Ovary (tissue), 3 donors: Measurements from ENCODE around the gene MT2A.

ENCODE experiments used
- POLR2A ChIP-seq: fragments of 450-650 bp; IDR thresholded peaks from one replicate; pipeline ENCODE4 v1.6.1; 2017; ENCODE audit warnings: antibody characterized with exemption, mild to moderate bottlenecking, moderate library complexity
- TF ChIP-seq, protein P1 (sequence below), 3 donors: fragments of 450-650 bp in 2 of 3; fragments of 200-600 bp in 1 of 3; IDR thresholded peaks; one replicate each; pipeline versions ENCODE4 v1.5.1 to v1.8.0; 2016 to 2022; ENCODE audit warnings: antibody characterized with exemption in 3 of 3, mild to moderate bottlenecking in 1 of 3
- donor health status: DM: no; HTN: no; CAD: no.

- TF ChIP-seq POLR2A, result no peak
- TF ChIP-seq, protein P1, sequence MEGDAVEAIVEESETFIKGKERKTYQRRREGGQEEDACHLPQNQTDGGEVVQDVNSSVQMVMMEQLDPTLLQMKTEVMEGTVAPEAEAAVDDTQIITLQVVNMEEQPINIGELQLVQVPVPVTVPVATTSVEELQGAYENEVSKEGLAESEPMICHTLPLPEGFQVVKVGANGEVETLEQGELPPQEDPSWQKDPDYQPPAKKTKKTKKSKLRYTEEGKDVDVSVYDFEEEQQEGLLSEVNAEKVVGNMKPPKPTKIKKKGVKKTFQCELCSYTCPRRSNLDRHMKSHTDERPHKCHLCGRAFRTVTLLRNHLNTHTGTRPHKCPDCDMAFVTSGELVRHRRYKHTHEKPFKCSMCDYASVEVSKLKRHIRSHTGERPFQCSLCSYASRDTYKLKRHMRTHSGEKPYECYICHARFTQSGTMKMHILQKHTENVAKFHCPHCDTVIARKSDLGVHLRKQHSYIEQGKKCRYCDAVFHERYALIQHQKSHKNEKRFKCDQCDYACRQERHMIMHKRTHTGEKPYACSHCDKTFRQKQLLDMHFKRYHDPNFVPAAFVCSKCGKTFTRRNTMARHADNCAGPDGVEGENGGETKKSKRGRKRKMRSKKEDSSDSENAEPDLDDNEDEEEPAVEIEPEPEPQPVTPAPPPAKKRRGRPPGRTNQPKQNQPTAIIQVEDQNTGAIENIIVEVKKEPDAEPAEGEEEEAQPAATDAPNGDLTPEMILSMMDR (IDR thresholded peaks at IDR 0.05), result no peak
These were observed 23.9 kb downstream of the MT2A start, which contains the start of gene MT1M for GRCh38 chr16:56632156-56632847.
